Liver (tissue), 3 donors: ENCODE data around the gene KTN1.

Experiments used
- CTCF ChIP-seq: fragments of 150-350 bp; IDR thresholded peaks from 2 replicates; pipeline ENCODE4 v1.5.1; 2017; ENCODE audit warnings: improper control_type of control experiment, low read depth, low read length; ENCODE audit not compliant: missing input control
- RAD21 ChIP-seq, 2 donors: IDR thresholded peaks; 2 replicates each; pipeline ENCODE4 v1.6.1; 2016; ENCODE audit warnings: antibody characterized with exemption in 2 of 2, mild to moderate bottlenecking in 2 of 2
- TAF1 ChIP-seq: conservative IDR thresholded peaks from 2 replicates; pipeline ENCODE4 v1.6.1; 2016; ENCODE audit warnings: antibody characterized with exemption, mild to moderate bottlenecking
- donor health status: healthy.
- donor health status: healthy.

GRCh38 chr14:55704654-55705053 is 124.6 kb downstream of the KTN1 start:
- TF ChIP-seq CTCF (no peak), RAD21 (IDR thresholded peaks at IDR 0.05) (no peak), TAF1 (no peak)
